ENCODE results near the gene OR4A47. TPM values are rescaled to one million over a fixed set of nuclear protein-coding genes. Genes with fewer than 3 reads are reported as not detected.

The OR4A47 gene, protein sequence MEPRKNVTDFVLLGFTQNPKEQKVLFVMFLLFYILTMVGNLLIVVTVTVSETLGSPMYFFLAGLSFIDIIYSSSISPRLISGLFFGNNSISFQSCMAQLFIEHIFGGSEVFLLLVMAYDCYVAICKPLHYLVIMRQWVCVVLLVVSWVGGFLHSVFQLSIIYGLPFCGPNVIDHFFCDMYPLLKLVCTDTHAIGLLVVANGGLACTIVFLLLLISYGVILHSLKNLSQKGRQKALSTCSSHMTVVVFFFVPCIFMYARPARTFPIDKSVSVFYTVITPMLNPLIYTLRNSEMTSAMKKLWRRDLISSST
- not detected in 2 replicates for total RNA-seq

DNA sequence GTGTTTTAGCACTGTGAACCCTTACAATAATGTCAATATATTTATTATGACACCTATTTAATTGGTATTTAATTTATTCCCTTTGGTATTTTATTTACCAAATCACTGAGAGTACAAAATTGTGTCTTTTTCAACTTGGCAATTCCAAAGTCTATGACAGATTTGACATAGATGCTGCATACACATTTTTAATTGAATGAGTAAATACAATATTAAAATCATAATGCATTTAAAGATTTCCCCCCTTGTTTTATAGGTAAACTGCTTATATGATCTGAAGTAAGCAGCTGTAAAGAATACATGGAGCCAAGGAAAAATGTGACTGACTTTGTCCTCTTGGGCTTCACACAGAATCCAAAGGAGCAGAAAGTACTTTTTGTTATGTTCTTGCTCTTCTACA lies at the start of gene OR4A47:
Gene OR4A47 (plus strand): TSS at position 301 of the 400 bp plus-strand sequence. CDS start 0 bp downstream, at position 301.

Other genes starting within 250 kb of the OR4A47 start
- gene OR4X2, start 243.7 kb upstream of the OR4A47 start, total RNA-seq, result not detected in 2 replicates
- not detected in 2 replicates for gene OR4X1, start 224.9 kb upstream of the OR4A47 start, total RNA-seq
- not detected in 2 replicates for gene OR4S1, start 182.6 kb upstream of the OR4A47 start, total RNA-seq
- gene OR4C3, start 163.9 kb upstream of the OR4A47 start, total RNA-seq, result not detected in 2 replicates
- not detected in 2 replicates for gene OR4C5, start 122.3 kb upstream of the OR4A47 start, total RNA-seq